Fibroblast of lung (primary cell): Measurements from ENCODE around the gene GKAP1.
"Not testable (repeated sequence)": the region's sequence is repeated elsewhere in the genome, so short reads cannot be mapped to it uniquely, and the experiment has no call there.

ENCODE experiments used
- CTCF ChIP-seq, 2 donors: IDR thresholded peaks in 1 of 2; conservative IDR thresholded peaks in 1 of 2; 1 replicate in 1 of 2; 2 replicates in 1 of 2; pipeline ENCODE4 v1.5.1; 2011 to 2012; ENCODE audit warnings: low read length in 2 of 2, control low read depth in 1 of 2, inconsistent platforms in 1 of 2, low read depth in 1 of 2, mild to moderate bottlenecking in 1 of 2
- EZH2 ChIP-seq: IDR thresholded peaks from 2 replicates; pipeline ENCODE4 v1.5.1; 2012; ENCODE audit warnings: low read length, control low read depth, mild to moderate bottlenecking; ENCODE audit errors: missing control alignments

GRCh38 chr9:83824986-83825623 lies 7.5 kb upstream of the GKAP1 start:
- TF ChIP-seq CTCF (conservative IDR thresholded peaks at IDR 0.05 in 1 of 2, IDR thresholded peaks at IDR 0.05 in 1 of 2; ENCODE audit: low read depth in 1 of 2, low read length in 2 of 2); EZH2: not testable (repeated sequence)
